IMR-90 (cell line): ENCODE measurements around the gene HNRNPU. TPM values are rescaled to one million over a fixed set of nuclear protein-coding genes. Genes with fewer than 3 reads are reported as not detected.

Experiments
- ATAC-seq: fragments of 200-7000 bp; cut with Tn5 transposase; 2 replicates; pipeline ENCODE4 v1.9.1; 2020; ENCODE audit warnings: low read depth, mild to moderate bottlenecking, moderate library complexity
- BruUV-seq: library from RNA; stranded (reverse); fragments of 400-500 nt; replicated peaks from 2 replicates; lab custom pipeline; 2021; lab: Mats Ljungman, UMichigan
- CTCF ChIA-PET: fragments of 300-600 bp; formaldehyde crosslinking; extraction: SDS; loops from one replicate; lab custom pipeline; 2021; ENCODE audit warnings: antibody characterized with exemption; lab: Yijun Ruan, JAX
- POLR2A ChIA-PET: fragments of 300-600 bp; sonication (Branson Sonifier 250); formaldehyde crosslinking; loops from one replicate; lab custom pipeline; 2022; ENCODE audit warnings: antibody characterized with exemption; ENCODE audit not compliant: unreplicated experiment; lab: Charles Lee
- DNase-seq: peaks from one replicate; pipeline ENCODE4 v3.0.0; 2013
- H2AFZ ChIP-seq: replicated peaks from 2 replicates; pipeline ENCODE3; 2013; ENCODE audit warnings: low read length, mild to moderate bottlenecking; ENCODE audit not compliant: poor library complexity
- H2AK5ac ChIP-seq: 2 replicates; pipeline ENCODE4 v1.6.1; 2013; ENCODE audit warnings: low read depth, low read length, inconsistent platforms
- H2AK9ac ChIP-seq: replicated peaks from 2 replicates; pipeline ENCODE3; 2013; ENCODE audit warnings: mild to moderate bottlenecking, low read depth, low read length, moderate library complexity; ENCODE audit not compliant: poor library complexity
- H2BK120ac ChIP-seq: 2 replicates; pipeline ENCODE4 v1.6.1; 2013; ENCODE audit warnings: low read depth, low read length, inconsistent platforms
- H2BK15ac ChIP-seq: 3 replicates; pipeline ENCODE4 v1.6.1; 2013; ENCODE audit warnings: low read depth, low read length, inconsistent platforms
- H2BK20ac ChIP-seq: 2 replicates; pipeline ENCODE4 v1.6.1; 2013; ENCODE audit warnings: low read depth, mild to moderate bottlenecking, inconsistent platforms, low read length, moderate library complexity
- H2BK5ac ChIP-seq: 2 replicates; pipeline ENCODE4 v1.6.1; 2013; ENCODE audit warnings: mild to moderate bottlenecking, low read depth, low read length, inconsistent platforms; ENCODE audit not compliant: poor library complexity, severe bottlenecking
- H3K14ac ChIP-seq: replicated peaks from 2 replicates; pipeline ENCODE4 v1.6.1; 2013; ENCODE audit warnings: low read depth, low read length, inconsistent platforms
- H3K18ac ChIP-seq: 2 replicates; pipeline ENCODE4 v1.6.1; 2013; ENCODE audit warnings: low read depth, low read length, control low read depth
- H3K23ac ChIP-seq: 2 replicates; pipeline ENCODE4 v1.6.1; 2013; ENCODE audit warnings: low read depth, low read length, inconsistent platforms
- H3K27ac ChIP-seq: 2 replicates; pipeline ENCODE4 v1.5.1; 2013; ENCODE audit warnings: mild to moderate bottlenecking, control low read depth, low read length; ENCODE audit not compliant: insufficient read depth
- H3K27me3 ChIP-seq: 2 replicates; pipeline ENCODE4 v1.6.1; 2013; ENCODE audit warnings: low read length; ENCODE audit not compliant: control insufficient read depth, insufficient read depth
- H3K36me3 ChIP-seq: 2 replicates; pipeline ENCODE4 v1.6.1; 2013; ENCODE audit warnings: low read length, mixed read lengths; ENCODE audit not compliant: control insufficient read depth, insufficient read depth
- H3K4ac ChIP-seq: 2 replicates; pipeline ENCODE4 v1.6.1; 2013; ENCODE audit warnings: low read depth, low read length, inconsistent platforms
- H3K4me1 ChIP-seq: 2 replicates; pipeline ENCODE4 v1.6.1; 2013; ENCODE audit warnings: low read length, mixed read lengths; ENCODE audit not compliant: control insufficient read depth, insufficient read depth
- H3K4me2 ChIP-seq: 2 replicates; pipeline ENCODE4 v1.6.1; 2013; ENCODE audit warnings: low read depth, mild to moderate bottlenecking, control low read depth, low read length, moderate library complexity
- H3K4me3 ChIP-seq: 2 replicates; pipeline ENCODE4 v1.5.1; 2013; ENCODE audit warnings: low read depth, mild to moderate bottlenecking, control low read depth, low read length, moderate library complexity; ENCODE audit not compliant: insufficient read depth
- H3K56ac ChIP-seq: 2 replicates; pipeline ENCODE4 v1.6.1; 2013; ENCODE audit warnings: low read length, inconsistent platforms; ENCODE audit not compliant: insufficient read depth; ENCODE audit errors: extremely low read depth
- H3K79me1 ChIP-seq, 2 experiments: 2 replicates each; pipeline ENCODE4 v1.6.1; 2013; ENCODE audit warnings: low read length in 2 of 2, inconsistent platforms in 1 of 2, low read depth in 1 of 2
- H3K9ac ChIP-seq: 2 replicates; pipeline ENCODE4 v1.6.1; 2013; ENCODE audit warnings: low read depth, low read length, control low read depth
- H3K9me1 ChIP-seq: 2 replicates; pipeline ENCODE4 v1.6.1; 2013; ENCODE audit warnings: low read length, inconsistent platforms; ENCODE audit not compliant: insufficient read depth
- H3K9me3 ChIP-seq: 2 replicates; pipeline ENCODE4 v1.6.1; 2013; ENCODE audit warnings: low read length; ENCODE audit not compliant: control insufficient read depth, insufficient read depth
- H4K20me1 ChIP-seq: 2 replicates; pipeline ENCODE4 v1.6.1; 2013; ENCODE audit warnings: low read length, inconsistent platforms; ENCODE audit not compliant: insufficient read depth
- H4K5ac ChIP-seq: 2 replicates; pipeline ENCODE4 v1.6.1; 2013; ENCODE audit warnings: mild to moderate bottlenecking, low read depth, low read length, control low read depth
- H4K8ac ChIP-seq, 2 experiments: 2 replicates each; pipeline ENCODE4 v1.6.1; 2013; ENCODE audit warnings: low read depth in 2 of 2, low read length in 2 of 2, control low read depth in 1 of 2, inconsistent platforms in 1 of 2
- H4K91ac ChIP-seq: 2 replicates; pipeline ENCODE4 v1.6.1; 2013; ENCODE audit warnings: low read depth, low read length, inconsistent platforms; ENCODE audit not compliant: insufficient read depth
- BHLHE40 ChIP-seq: fragments of 150-350 bp; IDR thresholded peaks from 2 replicates; pipeline ENCODE4 v1.6.1; 2016; ENCODE audit warnings: mild to moderate bottlenecking, low read depth, low read length
- CEBPB ChIP-seq: IDR thresholded peaks from 2 replicates; pipeline ENCODE4 v1.6.1; 2012; ENCODE audit warnings: low read depth, low read length, improper control_type of control experiment
- CHD1 ChIP-seq: IDR thresholded peaks from 2 replicates; pipeline ENCODE4 v1.6.1; 2012; ENCODE audit warnings: low read depth, low read length, improper control_type of control experiment
- CTCF ChIP-seq: conservative IDR thresholded peaks from 2 replicates; pipeline ENCODE4 v1.5.1; 2012; ENCODE audit warnings: mild to moderate bottlenecking, low read depth, low read length, improper control_type of control experiment
- ELK1 ChIP-seq: fragments of 150-350 bp; IDR thresholded peaks from 2 replicates; pipeline ENCODE4 v1.6.1; 2016; ENCODE audit warnings: low read depth, mild to moderate bottlenecking, low read length, moderate library complexity, borderline replicate concordance
- FOS ChIP-seq: fragments of 150-350 bp; IDR thresholded peaks from 2 replicates; pipeline ENCODE4 v1.6.1; 2016; ENCODE audit warnings: low read depth, low read length
- MAFK ChIP-seq: IDR thresholded peaks from 2 replicates; pipeline ENCODE4 v1.6.1; 2012; ENCODE audit warnings: low read depth, low read length, improper control_type of control experiment
- MAZ ChIP-seq: IDR thresholded peaks from 2 replicates; pipeline ENCODE4 v1.6.1; 2012; ENCODE audit warnings: low read depth, mild to moderate bottlenecking, low read length, improper control_type of control experiment, moderate library complexity, borderline replicate concordance
- MXI1 ChIP-seq: IDR thresholded peaks from 2 replicates; pipeline ENCODE4 v1.6.1; 2012; ENCODE audit warnings: low read depth, mild to moderate bottlenecking, low read length, moderate library complexity, borderline replicate concordance
- NFE2L2 ChIP-seq: fragments of 150-350 bp; IDR thresholded peaks from 2 replicates; pipeline ENCODE4 v1.6.1; 2016; ENCODE audit warnings: low read depth, mild to moderate bottlenecking, low read length
- POLR2A ChIP-seq: IDR thresholded peaks from 2 replicates; pipeline ENCODE4 v1.6.1; 2012; ENCODE audit warnings: mild to moderate bottlenecking, low read depth, low read length
- RAD21 ChIP-seq: IDR thresholded peaks from 2 replicates; pipeline ENCODE4 v1.6.1; 2012; ENCODE audit warnings: low read length, improper control_type of control experiment
- RCOR1 ChIP-seq: IDR thresholded peaks from 2 replicates; pipeline ENCODE4 v1.6.1; 2012; ENCODE audit warnings: mild to moderate bottlenecking, low read length, improper control_type of control experiment; ENCODE audit not compliant: insufficient replicate concordance
- RFX5 ChIP-seq: IDR thresholded peaks from 2 replicates; pipeline ENCODE4 v1.8.0; 2012; ENCODE audit warnings: low read depth, mild to moderate bottlenecking, low read length, moderate library complexity
- SMC3 ChIP-seq: fragments of 150-350 bp; IDR thresholded peaks from 2 replicates; pipeline ENCODE4 v1.6.1; 2016; ENCODE audit warnings: low read depth, mild to moderate bottlenecking, antibody characterized with exemption, low read length, moderate library complexity
- USF2 ChIP-seq: fragments of 150-350 bp; IDR thresholded peaks from 2 replicates; pipeline ENCODE4 v1.6.1; 2017; ENCODE audit warnings: mild to moderate bottlenecking, antibody characterized with exemption, low read length, low read depth
- WGBS, 2 experiments: methylation state at CpG; one replicate each; pipeline versions ENCODE4 v1.1.5 to v1.1.7; 2013; ENCODE audit warnings: missing lambda C conversion rate in 2 of 2; ENCODE audit not compliant: insufficient read length in 1 of 2; ENCODE audit errors: extremely low coverage in 2 of 2; 5-methylcytosine and 5-hydroxymethylcytosine counted together
- dilution Hi-C: fragments of 300-500 bp; cut with HindIII; formaldehyde crosslinking; loops from one replicate; pipeline ENCODE4 v1.14.3; 2018; ENCODE audit warnings: low sequenced_read_pairs; ENCODE audit not compliant: unreplicated experiment
- in situ Hi-C: fragments of 300-500 bp; cut with MboI; formaldehyde crosslinking; loops from 3 replicates; pipeline ENCODE4 v1.14.3; 2019; ENCODE audit warnings: low sequenced_read_pairs, inconsistent platforms, mixed read lengths
- intact Hi-C: fragments of 100-400 bp; cut with micrococcal nuclease; formaldehyde crosslinking; loops from 2 replicates; pipeline ENCODE4 v1.10.0; 2022
- polyA plus RNA-seq, 3 experiments: library from polyadenylated mRNA; depleted of rRNA; stranded (reverse); fragments of >200 nt; gene quantifications; 2 replicates each; pipeline ENCODE4 v1.2.3, GENCODE V29; 2012; ENCODE audit warnings: low replicate concordance in 1 of 3
- total RNA-seq: library from RNA; depleted of rRNA; stranded (reverse); fragments of >200 nt; gene quantifications from 2 replicates; pipeline ENCODE4 v1.2.3, GENCODE V29; 2012

Gene HNRNPU
- total and polyA plus RNA-seq, 2 of the 4 experiments (the other 2 are of a cell fraction) = 151 to 169 TPM

- no CpG with 5 or more reads among the region's 9 CpGs for WGBS, 2 experiments
- no peak for TF ChIP-seq FOS
- no peak for TF ChIP-seq NFE2L2
- TF ChIP-seq MXI1 = no peak
- TF ChIP-seq RAD21 = no peak
- no peak for TF ChIP-seq POLR2A
- no peak for TF ChIP-seq CEBPB
- TF ChIP-seq MAFK = no peak
- TF ChIP-seq CHD1 = no peak
- TF ChIP-seq CTCF = no peak
- no peak for TF ChIP-seq SMC3
- no peak for TF ChIP-seq RFX5
- TF ChIP-seq MAZ = no peak
- TF ChIP-seq USF2 = no peak
- no peak for TF ChIP-seq ELK1
- no peak for TF ChIP-seq BHLHE40
- TF ChIP-seq RCOR1 = no peak
- peaks cover 35% of the 10 kb centered on the region for H4K20me1 ChIP-seq
- ChIA-PET POLR2A (interaction anchor here (1.0 kb wide), 1 partner anchor 99 kb away, joined by 4 read pairs; no protein-coding TSS in a partner anchor), CTCF (interaction anchor here (2.0 kb wide), 1 partner anchor 178 kb away, joined by 8 read pairs; no protein-coding TSS in a partner anchor)
- H3K14ac ChIP-seq = peak overlapping the region; percentile 82
- BruUV-seq = no TSS peak
- peak overlapping the region; percentile 94 for H3K56ac ChIP-seq
- H3K9ac ChIP-seq = peak overlapping the region; percentile 99
- no peaks in the 10 kb centered on the region for H3K9me1 ChIP-seq
- H2BK5ac ChIP-seq = peak overlapping the region; percentile 90
- no peaks in the 10 kb centered on the region for H3K27me3 ChIP-seq
- H4K5ac ChIP-seq = peak overlapping the region; percentile 98
- H3K4me3 ChIP-seq = peak overlapping the region; percentile 64
- peak overlapping the region; percentile 98 for H3K18ac ChIP-seq
- H2AFZ ChIP-seq = peak overlapping the region; percentile 81
- in situ Hi-C loops = no loop called here
- H3K27ac ChIP-seq = peak overlapping the region; percentile 99
- H4K8ac ChIP-seq = peak overlapping the region; percentile 95
- peak overlapping the region; percentile 88 for H3K23ac ChIP-seq
- intact Hi-C loops = loop anchor here (2.0 kb wide), 1 partner anchor 32 kb away; no protein-coding TSS in a partner anchor
- peak overlapping the region; percentile 29; the same call in 1 of the 2 replicates for H2BK20ac ChIP-seq
- peak overlapping the region; percentile 96 for H3K4me2 ChIP-seq
- peaks cover 12% of the 10 kb centered on the region for H3K36me3 ChIP-seq
- no peak for DNase-seq
- peak overlapping the region; percentile 82 for H3K4ac ChIP-seq
- H2BK15ac ChIP-seq = peak overlapping the region; percentile 67; the same call in 2 of the 3 replicates
- H3K4me1 ChIP-seq = peaks cover 8% of the 10 kb centered on the region
- H4K91ac ChIP-seq = peak overlapping the region; percentile 79
- peaks cover 3 to 6% of the 10 kb centered on the region in 2 experiments; a peak in 2 of 4 replicates for H3K79me1 ChIP-seq
- ATAC-seq = peak; percentile 2; the same call in 1 of the 2 replicates
- H2AK9ac ChIP-seq = peak overlapping the region; percentile 37
- H2BK120ac ChIP-seq = peak overlapping the region; percentile 45
- peak overlapping the region; percentile 35 for H2AK5ac ChIP-seq
- dilution Hi-C loops = no loop called here
- no peaks in the 10 kb centered on the region for H3K9me3 ChIP-seq
Measured at GRCh38 chr1:244865028-244865371, 657 bp upstream of the HNRNPU start.
